Stimulated activated CD8-positive, alpha-beta memory T cell treated with anti-CD3 and anti-CD28 coated beads, Interleukin-15, amount 100 ng/mL, for 48 hours (primary cell): Measurements from ENCODE around the gene DERA.
"Not testable (repeated sequence)": the region's sequence is repeated elsewhere in the genome, so short reads cannot be mapped to it uniquely, and the experiment has no call there.

Experiments used
- DNase-seq, 2 donors: peaks; one replicate each; pipeline ENCODE4 v3.0.0-alpha.2; 2020; ENCODE audit warnings: low read depth in 2 of 2

The DERA gene

GRCh38 chr12:15904378-15904920, 6.7 kb upstream of the DERA start:
- no peak for DNase-seq

DNA sequence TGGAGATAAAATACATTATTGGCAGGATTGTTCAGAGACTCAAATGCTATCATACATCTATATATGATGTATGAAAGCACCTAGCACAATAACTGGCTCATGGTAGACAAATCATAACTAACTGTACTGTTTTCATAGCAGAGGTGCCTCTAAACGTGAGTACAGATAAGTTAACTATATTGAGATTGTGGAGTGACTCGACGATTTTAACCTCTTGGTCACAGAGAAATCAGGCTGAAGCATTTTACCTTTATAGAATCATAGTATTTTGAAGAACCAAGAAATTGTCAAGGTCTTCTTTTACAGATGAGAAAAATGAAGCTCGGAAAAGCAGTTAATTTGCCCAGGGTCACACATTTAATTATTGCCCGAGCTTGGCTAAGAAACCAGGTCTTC, 666 bp upstream of the DERA start:
- DNase-seq: no peak

DNA sequence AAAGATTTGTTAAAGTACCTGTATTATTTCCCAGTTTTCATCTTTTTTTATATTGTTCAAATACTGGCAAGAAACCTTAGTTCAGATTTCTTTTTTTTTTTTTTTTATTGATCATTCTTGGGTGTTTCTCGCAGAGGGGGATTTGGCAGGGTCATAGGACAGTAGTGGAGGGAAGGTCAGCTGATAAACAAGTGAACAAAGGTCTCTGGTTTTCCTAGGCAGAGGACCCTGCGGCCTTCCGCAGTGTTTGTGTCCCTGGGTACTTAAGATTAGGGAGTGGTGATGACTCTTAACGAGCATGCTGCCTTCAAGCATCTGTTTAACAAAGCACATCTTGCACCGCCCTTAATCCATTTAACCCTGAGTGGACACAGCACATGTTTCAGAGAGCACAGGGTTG, 799 bp downstream of the DERA start:
- DNase-seq: not testable (repeated sequence)

GRCh38 chr12:15914131-15914530, 3.0 kb downstream of the DERA start:
- not testable (repeated sequence) for DNase-seq

DNA sequence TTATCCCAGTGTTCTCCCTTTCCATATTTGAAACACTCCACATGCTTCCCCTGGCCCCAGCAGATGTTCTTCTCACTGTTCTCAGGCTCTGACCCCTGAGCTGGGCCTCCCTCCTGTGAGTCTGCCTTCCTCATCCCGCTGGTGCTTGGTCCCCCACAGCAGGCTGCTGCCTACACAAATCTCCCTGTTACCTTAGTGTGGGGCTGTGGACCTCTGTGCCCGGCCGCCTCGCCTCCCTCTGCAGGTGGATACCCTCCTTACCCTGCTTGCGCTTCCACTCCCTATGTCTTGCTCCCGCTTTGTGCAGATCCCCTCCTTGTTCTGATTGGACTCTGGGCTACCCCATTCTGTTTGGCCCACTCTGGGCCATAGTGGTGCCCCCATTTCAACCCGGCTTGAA, 6.9 kb downstream of the DERA start:
- DNase-seq: no peak

GRCh38 chr12:15919418-15919817, 8.3 kb downstream of the DERA start:
- DNase-seq: no peak

DNA sequence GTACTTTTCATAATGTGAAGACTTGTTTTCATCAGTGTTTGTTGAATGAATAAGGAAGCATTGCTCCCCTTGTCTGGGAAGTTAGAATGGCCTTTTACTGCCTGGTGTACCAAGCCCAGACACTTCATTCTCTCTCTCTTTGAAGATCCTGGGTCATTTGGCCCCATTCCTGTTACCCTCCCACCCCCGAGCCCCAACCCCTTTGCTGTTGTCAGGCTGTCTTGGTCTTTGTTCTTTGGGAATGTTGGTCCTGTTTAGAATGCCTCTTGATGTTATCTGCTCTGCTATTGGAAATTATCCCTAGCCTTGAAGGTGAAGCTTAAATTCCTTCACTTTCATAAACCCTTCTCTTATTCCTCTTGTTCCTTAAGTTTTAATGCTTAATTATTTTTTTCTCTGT, 13.8 kb downstream of the DERA start:
- no peak for DNase-seq

- DNase-seq: no peak
Measured at GRCh38 chr12:15928346-15928745, 17.2 kb downstream of the DERA start.

- DNase-seq: no peak
Measured at GRCh38 chr12:15928870-15929571, 17.9 kb downstream of the DERA start.

GRCh38 chr12:15931590-15932053, 20.5 kb downstream of the DERA start:
- no peak for DNase-seq

DNA sequence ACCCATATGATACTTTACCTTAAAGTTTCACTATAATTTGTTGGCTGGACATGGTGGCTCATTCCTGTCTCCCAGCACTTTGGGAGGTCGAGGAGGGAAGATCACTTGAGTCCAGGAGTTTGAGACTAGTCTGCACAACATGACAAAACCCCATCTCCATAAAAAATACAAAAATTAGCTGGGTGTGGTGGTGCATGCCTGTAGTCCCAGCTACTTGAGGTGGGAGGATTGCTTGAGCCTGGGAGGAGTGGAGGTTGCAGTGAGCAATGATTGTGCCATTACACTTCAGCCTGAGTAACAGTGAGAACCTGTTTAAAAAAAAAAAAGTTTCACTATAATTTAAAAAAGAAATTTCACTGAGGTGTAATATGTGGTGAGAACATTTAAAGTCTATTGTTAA, 21.2 kb downstream of the DERA start:
- no peak for DNase-seq

DNA sequence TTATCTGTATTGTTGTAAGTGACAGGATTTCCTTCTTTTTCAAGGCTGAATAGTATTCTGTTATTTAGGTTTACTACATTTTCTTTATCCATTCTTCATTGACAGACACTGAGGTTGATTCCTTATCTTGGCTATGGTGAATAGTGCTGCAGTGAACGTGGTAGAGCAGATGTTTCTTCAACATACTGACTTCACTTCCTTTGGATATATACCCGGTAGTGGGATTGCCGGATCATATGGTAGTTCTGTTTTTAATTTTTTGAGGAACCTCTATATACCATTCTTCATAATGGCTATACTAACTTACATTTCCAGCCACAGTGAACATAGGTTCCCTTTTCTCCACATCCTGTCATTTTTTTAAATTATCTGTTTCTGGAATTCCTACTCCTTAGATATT, 21.8 kb downstream of the DERA start:
- DNase-seq: no peak

DNA sequence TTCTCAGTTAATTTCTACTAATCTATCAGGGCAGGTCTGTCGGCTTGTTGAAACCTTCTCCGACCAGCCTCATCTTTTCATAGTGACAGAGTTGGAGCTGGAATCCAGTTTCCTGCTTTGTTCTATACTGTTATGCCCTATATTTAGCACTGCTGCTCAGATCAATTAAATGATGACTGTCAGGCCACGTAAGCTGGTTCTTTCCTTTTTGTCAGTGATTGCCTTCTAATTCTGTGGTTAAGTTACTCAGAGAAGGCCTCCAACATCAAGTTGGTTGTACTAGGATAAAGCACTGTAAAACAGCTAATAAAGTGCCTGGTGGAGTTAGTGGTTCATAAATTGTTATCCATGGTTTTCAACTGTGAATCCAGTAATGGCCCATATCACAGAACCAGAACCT, 22.6 kb downstream of the DERA start:
- no peak for DNase-seq

- no peak for DNase-seq
Measured at GRCh38 chr12:15936751-15937150, 25.6 kb downstream of the DERA start.

- DNase-seq: no peak
Measured at GRCh38 chr12:15937902-15938301, 26.8 kb downstream of the DERA start.

DNA sequence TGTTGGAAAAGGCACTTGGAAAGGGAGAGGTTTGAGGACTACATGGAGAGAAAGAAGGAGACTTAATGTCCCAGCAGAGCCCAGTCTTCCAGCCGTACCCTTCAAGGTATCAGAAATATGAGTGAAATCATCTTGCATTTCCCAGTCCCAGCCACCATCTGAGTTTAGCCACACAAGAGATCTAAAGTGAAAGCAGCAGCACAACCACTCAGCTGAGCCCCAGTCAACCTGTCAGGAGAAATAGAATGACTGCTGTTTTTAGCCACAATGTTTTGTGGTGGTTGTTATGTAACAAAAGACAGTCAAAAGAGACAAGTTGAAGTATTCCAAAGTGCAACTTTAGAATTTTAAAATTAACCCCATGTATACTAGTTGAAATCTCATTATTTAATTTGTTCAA, 28.0 kb downstream of the DERA start:
- DNase-seq: no peak

- DNase-seq: no peak
Measured at GRCh38 chr12:15942475-15942874, 31.3 kb downstream of the DERA start.

DNA sequence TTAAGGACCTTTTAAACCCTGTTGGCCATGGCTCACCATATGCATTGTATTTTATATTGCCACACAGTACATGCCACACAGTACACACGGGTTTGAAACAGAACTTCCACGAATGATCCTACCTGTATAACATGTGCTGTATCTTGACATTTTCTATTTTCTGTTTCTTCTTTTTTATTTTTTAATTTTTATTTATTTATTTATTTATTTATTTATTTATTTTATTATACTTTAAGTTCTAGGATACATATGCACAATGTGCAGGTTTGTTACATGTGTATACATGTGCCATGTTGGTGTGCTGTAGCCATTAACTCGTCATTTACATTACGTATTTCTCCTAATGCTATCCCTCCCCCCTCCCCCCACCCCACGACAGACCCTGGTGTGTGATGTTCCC, 32.4 kb downstream of the DERA start:
- DNase-seq: not testable (repeated sequence)

- DNase-seq: not testable (repeated sequence)
Measured at GRCh38 chr12:15948461-15948860, 37.3 kb downstream of the DERA start.

DNA sequence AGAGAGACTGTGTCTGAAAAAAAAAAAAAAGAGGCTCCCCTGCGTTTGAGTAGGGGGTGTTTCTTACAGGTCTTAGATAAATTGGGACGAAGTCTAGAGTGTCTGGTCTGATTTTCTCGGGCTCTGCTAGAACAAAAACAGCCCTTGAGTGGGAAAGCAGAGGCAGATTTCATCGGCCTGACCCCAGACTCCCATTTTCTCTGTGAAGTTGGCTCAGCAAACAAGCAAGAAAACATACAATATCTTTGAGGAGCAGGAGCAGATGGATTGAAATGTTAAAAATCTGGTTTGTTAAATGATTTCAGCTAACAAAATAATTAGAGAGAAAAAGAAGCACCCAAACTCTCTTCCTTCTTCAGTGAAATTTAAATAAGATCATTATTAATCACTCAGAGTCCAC, 44.1 kb downstream of the DERA start:
- no peak for DNase-seq

- DNase-seq: no peak
Measured at GRCh38 chr12:15956010-15956409, 44.9 kb downstream of the DERA start.

GRCh38 chr12:15956413-15957185, 45.5 kb downstream of the DERA start:
- no peak for DNase-seq

DNA sequence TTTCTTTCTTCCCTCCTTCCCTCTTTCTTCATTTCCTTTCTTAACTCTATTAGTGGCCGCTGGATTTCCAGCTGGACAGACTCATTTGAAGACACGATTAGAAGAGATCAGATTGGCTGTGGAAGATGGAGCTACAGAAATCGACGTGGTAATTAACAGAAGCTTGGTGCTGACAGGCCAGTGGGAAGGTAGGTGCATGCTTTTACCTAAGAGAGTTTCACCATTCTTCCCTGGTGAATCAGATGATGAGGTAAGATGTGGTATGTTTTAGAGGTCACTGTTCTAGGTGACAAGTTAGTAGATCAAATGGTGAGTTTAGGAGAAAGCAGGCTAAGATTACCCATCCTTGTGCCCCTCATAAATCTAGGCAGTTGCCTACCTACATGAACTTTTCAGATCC, 51.6 kb downstream of the DERA start:
- no peak for DNase-seq
